ENCODE data around the gene CCDC40.
"Not testable (repeated sequence)": the region's sequence is repeated elsewhere in the genome, so short reads cannot be mapped to it uniquely, and the experiment has no call there.

Gene CCDC40

DNA sequence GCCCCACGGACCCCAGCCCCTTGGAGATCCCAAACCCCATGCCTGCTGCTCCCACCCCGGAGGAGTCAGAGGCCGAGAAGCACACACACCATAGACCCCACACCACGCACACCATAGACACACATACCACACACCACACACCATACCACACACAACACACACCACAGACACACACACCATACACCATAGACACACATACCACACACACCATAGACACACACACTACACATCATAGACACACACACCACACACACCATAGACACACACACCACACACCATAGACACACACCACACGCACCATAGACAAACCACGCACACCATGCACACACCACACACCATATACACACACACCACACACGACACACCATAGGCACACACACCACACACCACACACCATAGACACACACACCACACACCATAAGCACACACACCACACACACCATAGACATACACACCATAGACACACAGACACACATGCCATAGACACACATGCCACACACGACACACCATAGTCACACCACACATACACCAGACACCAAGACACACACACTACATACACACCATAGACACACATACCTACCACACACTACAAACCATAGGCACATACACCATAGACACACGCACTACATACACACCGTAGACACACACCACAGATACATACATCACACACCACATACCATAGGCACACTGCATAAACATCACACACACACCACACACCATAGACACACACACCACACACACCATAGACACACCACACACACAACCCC is 12.1 kb upstream of the CCDC40 start:
- no peak for DNase-seq

DNA sequence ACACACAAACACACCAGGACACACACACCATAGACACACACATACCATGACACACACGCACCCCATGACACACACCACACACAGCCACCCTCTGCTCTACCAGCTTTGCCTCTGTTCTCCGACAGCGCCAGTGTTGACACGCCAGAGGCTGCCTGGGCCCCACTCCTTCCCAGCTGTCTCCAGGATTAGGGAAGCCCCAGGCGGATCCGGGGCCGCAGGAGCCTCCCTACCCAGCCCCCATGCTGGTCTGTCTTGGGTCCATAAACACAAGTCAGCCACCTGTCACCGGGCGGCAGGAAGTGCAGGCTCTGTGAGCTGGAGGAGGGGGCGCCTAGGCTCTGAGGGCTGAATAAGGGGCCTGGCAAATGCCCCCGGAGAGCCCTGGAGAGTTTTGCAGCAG is 11.3 kb upstream of the CCDC40 start:
- DNase-seq, result no peak

DNA sequence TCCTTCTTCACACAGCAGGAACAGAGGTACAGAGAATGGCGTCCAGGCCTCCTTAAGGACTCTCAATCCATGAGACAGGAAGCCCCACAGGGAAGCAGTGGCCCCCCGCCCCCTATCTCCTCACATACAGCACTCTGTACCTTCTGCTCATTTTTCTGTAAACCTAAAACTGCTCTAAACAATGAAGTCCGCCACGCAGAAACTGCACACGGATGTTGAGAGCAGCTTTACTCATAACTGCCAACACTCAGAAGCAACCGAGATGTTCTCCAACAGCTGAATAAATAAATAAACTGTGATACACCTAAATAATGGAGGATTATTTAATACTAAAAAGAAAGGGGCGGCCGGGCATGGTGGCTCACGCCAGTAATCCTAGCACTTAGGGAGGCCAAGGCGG is 10.6 kb upstream of the CCDC40 start:
- DNase-seq, result no peak

DNA sequence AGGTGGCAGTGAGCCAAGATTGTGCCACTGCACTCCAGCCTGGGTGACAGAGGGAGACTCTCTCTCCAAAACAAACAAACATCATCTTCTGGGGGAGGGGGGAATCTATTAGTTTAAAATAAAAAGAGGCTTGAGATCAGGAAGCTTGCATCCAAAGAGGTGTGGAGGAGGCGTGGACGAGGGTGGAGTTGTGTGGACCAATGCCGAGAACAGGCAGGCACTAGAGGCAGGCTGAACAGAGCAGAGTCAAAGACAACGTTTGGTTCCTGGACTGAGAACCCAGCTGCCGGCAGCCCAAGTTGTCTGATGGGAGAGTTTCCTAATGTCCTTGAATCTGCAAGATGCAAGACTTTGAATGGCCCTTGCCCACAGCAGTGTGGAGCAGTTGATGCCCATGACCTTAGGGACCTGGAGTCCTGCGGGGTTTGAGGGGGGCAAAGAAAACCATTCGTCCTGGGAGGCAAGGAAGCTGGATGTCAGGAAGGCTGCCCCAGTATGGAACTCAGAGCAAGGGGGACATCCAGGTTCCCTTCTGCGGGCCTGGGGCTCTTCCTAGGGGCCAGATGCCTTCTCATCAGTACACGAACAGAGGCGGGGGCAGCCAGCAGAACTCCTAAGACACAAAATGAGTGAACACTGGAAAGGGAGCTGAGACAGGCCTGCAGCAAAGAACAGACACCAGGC is 9.9 kb upstream of the CCDC40 start:
- no peak for DNase-seq

DNA sequence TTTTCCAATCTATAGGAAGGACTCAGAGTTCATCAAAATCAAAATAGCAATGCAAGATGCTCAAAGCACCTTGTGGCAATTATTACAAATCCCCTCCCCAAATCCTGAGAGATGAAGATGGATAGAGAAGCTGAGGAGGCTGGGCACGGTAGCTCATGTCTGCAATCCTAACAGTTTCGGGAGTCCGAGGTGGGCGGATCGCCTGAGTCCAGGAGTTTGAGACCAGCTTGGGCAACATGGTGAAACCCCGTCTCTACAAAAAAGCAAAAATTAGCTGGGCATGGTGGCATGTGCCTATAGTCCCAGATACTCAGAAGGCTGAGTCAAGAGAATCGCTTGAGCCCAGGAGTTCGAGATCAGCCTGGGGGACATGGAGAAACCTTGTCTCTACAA is 9.4 kb upstream of the CCDC40 start:
- DNase-seq, result no peak

DNA sequence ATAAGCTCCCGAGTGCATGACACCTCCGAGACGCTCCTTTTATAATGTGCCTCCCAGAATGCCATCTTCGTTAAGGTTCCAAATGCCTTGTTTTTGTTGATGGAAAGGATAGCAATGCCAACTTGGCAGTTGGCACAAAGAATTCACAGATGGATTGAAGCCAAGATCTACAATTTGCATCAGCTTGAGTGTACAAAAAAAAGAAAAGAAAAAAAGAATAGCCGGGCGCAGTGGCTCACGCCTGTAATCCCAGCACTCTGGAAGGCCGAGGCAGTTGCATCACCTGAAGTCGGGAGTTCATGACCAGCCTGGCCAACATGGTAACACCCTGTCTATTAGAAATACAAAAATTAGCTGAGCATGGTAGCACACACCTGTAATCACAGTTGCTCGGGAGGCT is 8.4 kb upstream of the CCDC40 start:
- no peak for DNase-seq

DNA sequence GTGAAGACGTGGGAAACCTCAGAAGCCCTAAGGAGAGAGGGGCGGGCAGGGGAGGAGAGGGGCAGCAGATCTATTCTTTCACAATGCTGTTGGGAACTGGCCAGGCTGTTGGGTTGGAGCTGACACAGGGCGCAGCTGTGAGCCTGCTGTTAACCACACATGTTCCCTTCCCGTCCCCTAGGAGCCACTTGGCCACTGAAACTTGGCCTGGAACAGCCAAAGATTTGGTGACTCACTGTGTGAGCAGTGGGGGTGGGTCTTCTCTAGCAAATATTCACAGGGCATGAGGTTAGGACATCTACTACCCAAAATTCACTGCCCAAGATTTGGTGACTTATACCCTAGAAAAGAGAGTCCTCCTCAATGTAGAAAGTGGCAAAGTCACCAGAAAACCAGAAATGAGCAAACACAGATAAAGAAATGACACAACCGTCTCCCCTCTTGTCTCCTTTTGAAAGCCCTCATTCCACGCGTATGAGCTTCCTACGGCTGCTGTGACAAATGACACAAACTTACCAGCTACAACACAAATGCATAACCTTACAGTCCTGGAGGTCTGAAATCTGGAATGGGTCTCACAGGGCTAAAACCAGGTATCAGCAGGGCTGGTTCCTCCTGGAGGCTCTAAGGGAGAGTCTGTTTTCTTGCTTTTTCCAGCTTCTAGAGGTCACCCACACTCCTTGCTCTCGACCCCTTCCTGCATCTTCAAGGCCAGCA is 7.0 kb upstream of the CCDC40 start:
- DNase-seq, result peak; percentile 75

DNA sequence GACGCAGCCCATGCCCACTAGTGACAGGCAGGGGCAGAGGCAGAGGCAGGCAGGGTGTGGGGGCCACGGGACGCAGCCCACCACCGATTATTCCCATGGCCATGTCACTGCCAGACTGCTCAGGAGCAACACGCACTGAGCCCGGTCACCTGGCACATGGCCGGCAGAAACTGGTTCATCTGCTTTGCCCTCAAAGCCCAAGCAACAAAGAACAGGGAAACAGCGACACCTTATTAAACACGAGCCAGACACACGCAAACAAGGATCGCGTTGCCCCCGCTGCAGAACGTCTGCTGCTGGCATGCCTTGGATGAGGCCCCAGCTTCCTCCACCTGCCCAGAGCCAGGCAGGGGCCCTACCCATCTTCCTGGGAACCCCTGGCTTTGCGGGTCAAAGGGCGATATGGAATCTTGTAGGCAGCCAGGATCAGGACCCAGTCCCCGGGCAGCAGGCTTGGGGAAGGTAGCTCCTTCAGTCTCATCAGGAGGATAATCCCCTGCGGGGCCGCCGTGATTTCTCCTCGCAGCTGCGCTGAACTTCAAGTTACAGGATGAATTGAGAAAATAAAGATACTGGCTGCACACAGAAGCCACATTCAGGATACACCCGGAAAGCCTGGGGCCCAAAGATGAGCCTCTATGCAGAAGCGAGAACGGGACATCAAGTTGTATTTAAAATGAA is 5.6 kb upstream of the CCDC40 start:
- no peak for DNase-seq

DNA sequence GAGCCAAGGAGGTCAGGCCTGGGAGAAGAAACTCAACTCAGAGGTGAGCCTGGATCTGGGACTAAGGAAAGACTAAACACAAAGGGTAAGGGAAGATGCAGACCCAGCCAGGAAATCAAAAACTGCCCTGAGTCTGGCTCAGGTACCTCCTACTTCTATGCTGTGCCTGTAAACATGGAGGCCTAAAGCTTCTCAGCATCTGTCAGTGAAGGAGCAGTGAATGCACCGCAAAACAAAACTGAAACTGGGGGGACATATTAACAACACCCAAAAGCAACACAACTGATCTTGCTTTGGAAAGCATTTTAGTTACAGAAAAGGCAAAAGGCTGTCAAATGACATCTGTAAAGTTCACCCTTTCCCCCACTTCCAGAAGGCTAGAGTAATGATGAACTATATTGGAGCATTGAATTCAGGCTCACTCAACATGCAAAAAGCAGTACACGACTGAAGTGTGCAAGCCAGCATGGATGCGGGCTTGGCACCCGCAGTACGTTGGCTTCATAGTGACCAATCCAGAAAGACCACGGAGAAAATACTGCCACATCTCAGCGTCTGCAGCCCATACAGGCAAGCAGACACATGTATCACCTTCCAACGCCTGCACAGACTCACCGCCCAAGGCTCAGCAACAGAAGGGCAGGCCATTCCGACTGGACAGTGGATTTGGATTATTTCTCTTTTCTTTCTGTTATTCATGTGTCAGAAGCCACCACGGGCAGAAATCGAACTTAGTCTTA is 4.6 kb upstream of the CCDC40 start:
- no peak for DNase-seq

DNA sequence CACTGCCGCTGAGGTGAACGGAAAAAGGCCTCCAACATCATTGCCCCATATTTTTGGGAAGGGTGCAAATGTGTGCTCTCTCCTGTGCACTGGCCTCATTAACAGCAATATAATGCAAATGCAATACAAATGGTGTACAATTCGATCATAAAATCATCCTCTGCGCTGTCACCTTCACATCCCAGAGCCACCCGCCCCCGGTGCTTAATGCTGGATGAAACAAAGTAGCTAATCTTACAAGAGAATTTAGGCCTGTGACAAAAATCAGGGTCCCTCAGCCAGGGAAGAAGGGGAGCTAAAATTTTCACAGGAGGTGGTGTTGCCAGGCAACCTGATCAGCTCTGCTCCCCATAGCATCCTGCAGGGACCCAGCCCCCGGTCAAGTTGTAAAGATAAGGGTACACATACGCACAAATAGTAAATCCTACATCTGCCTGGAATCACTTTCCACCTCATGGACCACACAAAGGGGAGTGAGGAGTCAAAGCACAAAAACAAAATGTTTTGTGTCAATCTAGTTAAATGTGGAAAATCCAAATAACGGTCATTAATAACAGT is 3.7 kb upstream of the CCDC40 start:
- DNase-seq, result no peak

DNA sequence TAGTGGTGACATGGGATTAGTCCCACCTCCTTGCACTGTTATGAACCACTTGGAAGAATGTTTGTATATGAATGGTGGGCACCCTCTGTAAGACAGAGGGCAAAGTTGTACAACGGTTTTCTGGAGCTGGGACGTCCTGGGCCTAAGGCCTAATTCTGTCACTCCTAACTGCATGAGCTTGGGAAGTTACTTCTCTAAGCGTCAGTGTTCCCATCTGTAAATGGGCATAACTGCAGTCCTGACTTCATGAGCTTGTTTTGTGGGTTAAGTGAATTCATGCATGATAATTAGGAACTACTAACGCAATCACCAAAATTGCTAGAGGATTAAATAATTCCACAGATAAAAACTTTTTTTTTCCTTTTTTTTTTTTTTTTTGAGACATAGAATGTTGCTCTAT is 2.6 kb upstream of the CCDC40 start:
- no peak for DNase-seq

DNA sequence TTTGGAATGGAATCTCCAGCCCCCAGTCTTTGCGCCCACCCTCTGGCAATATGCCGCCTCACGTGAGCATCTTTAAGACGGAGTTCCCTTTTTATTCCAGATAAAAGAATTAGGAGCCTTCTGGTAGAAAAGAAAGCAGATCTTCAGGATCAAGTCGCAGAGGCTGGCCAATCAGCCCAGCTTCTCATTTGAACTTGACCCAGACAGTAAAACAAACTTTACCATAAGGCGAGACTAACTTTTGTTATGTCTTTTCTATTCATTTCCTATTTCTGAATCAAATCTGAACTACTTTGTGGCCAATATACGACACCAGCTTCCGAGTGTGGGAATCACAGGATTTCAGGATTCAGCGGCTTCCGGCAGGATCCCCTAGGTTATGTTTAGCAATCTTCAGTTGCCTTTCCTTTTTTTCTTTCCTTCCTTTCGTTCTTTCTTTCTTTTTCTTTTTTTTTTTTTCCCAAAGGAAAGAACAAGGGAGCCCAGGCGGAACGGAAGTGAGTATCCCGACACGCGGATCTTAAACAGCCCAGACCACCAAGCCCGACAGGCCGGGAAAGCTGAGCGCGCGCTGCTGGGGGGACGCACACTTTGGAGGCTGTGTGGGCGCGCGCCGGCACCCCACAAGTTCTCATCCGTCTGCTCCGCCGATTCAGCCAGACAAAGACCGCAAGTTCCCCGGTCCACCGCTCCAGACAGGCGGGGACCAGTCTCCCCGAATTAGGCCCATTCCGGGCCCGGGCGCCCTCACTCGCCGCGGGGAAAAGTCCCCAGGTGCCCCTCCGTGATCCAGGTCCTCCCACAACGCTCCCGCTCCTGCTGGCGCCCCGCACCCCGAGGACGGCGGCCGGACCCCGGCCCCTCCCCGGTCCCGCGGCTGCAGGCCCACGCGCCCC is 1.4 kb upstream of the CCDC40 start:
- DNase-seq, result peak; percentile 54

DNA sequence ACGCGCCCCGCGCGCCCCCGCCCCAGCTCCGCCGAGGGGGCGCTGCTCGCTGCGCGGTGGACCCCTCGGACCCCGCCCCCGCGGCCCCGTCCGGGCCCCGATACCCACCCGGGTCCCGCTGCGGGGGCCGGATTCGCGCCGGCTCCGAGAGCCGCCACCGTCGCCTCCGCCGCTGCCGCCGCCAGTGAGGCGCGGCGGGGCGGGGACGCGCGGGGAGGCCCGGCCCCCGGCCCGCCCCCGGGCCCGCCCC is 830 bp upstream of the CCDC40 start, which contains the start of gene TBC1D16:
TBC1D16 (minus strand) TSS at position 186 of the 250 bp plus-strand sequence. CDS start 22,325 bp downstream, outside the sequence.
- DNase-seq, result no peak

DNA sequence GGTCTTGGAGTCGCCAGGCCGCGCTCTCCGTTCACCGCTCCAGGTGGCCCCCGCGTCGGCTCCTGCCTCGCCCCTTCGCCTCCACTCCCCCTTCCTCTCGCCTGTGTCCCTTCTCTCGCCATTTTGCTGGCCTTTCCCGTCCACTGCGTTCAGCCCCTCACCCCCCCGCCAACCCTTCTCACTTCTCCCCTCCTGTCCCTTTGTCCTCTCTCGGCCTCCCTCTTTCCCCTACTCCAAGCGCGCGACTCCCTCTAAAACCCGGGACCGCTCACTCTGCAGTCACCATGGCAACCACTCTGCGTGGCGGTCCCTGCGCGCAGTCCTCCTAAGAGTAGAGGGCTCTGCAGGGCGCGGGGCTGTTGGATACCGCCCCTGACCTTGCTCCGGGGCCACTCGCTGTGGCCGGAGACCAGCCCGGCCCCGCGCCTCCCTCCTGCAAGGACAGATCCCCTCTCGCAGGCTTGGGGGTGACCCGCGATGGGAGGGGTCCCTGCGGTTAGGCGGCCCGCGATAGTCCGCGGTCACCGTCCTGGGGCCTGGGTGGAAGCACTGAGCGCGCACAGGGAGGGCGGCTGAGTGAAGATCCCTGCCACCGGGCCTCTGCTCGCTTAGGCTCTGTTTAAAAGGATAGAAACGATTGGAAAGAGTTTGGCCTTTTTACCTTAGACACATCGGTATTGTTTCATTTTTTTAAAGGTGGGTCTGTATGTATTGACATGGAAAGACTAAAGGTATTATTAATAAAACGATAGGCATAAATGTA is 454 bp downstream of the CCDC40 start:
- no peak for DNase-seq

DNA sequence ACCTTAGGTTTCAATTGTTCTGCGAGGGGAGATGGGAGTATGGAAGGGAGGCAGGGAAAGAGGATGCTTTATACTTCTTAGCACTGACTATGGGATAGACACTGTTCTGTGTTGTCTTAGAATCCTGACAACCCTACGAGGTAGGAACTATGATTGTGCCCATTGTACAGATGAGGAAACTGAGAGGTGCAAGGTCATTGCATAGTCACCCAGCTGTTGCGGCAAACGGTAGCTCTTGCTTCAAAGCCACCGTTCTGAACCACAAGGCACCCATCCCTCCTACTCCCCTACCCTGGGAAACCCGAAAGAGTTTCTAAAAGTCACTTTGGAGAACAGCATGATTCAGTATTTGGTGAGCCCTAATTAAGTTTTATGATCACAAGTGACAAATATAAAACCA is 7.5 kb downstream of the CCDC40 start:
- DNase-seq, result no peak

DNA sequence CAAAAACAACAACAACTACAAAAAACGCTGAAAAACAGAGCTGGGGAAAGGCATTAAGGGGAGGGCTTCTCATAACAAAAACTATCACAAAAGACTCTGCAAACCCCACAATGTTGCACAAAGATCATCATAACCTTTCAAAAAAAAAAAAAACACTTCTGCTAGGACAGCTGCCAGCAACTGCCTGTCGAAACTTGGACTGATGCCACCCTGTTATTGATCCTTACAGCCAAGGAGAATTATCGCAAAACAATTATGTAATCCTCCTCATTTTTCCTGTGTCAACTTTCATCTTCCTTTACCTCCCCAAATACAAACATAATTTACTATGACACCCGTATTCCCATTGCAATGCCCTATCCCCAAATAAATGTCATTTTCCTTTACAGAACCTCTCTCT is 9.3 kb downstream of the CCDC40 start:
- no peak for DNase-seq

DNA sequence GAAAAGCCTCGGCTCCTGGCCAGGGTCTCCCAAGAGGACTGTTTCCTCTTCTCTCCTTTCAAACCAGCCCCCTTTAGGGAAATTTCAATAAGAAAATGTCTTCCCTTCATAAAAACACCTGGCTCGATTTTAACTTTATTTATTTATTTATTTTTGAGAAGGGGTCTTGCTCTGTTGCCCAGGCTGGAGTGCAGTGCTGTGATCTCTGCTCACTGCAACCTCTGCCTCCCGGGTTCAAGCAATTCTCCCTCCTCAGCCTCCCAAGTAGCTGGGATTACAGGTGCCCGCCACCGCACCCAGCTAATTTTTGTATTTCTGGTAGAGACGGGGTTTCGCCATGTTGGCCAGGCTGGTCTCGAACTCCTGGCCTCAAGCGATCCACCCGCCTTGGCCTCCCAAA is 10.3 kb downstream of the CCDC40 start:
- DNase-seq, result not testable (repeated sequence)

DNA sequence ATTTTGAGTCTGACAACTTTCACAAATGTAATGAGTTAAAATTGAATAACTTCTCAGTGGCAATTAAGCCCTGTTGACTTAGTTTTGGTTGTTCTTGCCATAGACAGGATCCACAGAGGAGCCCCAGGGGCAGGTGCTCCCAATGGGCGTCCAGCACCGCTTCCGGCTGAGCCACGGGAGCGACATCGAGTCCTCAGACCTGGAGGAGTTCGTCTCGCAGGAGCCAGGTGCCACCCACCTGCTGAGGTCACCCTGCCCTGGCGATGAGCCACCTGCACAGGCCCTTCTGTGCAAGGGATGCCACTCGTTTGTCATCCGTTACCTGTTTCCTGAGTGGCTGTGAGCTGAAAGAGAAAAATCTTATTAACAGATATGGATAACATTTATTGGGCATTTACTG is 10.7 kb downstream of the CCDC40 start:
- no peak for DNase-seq

DNA sequence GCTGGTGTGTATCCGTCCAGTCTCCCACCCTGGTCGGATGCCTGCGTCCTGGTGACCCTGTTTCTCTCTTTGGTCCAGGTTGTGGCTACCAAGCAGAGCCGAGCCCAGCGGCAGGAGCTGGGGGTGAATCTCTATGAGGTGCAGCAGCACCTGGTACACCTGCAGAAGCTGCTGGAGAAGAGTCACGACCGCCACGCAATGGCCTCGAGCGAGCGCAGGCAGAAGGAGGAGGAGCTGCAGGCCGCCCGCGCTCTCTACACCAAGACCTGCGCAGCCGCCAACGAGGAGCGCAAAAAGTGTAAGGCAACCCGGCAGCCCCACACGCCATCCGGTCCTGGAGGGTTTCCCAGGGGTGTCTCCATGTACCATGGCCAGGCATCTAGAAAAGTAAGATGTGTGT is 13.5 kb downstream of the CCDC40 start:
- DNase-seq, result no peak

DNA sequence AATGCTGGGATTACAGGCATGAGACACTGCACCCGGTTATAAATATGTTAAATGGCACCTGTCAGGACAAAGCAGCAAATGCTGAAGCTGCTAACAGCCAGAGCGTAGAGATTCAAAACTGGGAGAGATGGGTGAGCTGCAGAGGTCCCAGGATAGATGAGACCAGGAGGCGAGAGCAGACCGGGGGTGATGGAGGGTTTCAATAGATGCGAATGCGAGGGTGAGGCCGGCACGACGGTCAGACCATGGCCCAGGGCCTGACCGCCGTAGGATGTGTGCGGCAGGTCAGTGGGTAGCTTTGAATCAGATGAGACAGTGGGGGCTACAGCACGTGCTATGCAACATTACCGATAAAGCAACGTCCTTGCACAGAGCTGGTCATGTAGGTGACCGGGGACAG is 14.3 kb downstream of the CCDC40 start:
- DNase-seq, result no peak

DNA sequence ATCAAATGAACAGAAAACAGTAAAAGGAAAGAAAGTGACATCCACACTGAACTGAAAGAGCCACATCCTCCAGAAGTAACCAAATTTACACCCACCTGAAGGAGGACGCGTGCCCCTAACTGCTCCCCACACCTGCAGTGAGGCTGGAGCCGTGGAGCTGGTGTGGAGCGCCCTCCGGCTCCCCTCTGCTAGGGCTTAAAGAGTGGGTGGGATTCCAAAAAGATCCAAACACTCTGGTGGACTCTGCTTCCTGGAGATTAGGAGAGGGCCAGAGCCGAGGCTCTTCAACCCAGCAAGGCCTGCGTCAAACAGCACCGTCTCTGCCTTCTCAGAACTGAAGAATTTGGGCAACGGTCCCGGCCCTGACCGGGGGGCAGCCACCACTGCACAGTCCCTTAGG is 15.2 kb downstream of the CCDC40 start:
- no peak for DNase-seq

Data from HCEC 1CT (cell line).